ENCODE data around the gene ZMIZ1.
A peak's percentile ranks its signal among the peaks of the same experiment; 100 is the strongest.

Gene ZMIZ1

DNA sequence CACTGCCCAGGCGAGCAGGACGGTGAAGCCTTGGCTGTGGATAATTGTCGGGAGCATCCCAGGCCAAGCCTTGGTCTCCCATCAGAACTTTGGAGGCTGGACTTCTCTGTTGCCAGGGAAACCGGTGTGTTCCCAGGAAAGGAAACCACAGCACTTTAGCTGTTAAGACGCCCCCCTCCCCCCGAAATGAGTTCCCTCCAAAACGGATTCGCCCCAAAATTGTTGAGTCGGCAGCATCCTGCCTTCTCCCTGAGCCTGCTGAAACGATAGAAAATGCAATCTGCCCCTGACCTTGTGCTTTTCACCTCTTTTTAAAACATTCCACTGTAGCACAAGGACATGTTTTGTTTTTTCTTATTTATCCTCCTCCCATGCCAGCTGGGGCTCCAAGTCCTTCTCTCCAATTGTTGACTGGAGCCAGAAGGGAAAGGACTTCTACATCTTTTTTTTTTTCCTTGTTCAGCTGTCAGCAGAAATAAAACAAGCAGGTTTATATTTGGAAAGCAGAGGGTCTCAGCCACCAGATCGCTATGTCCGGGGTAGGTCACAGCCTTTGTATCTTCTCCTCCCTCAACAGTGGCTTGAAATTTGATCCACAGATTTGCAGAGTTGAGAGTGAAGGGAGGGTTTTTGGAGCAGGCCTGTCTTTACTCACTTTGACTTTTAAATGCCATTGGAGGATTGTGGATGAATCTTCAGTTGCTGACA is 116.5 kb downstream of the ZMIZ1 start:
- peak; percentile 53 for DNase-seq (ENCODE audit: low read depth, low spot score)

DNA sequence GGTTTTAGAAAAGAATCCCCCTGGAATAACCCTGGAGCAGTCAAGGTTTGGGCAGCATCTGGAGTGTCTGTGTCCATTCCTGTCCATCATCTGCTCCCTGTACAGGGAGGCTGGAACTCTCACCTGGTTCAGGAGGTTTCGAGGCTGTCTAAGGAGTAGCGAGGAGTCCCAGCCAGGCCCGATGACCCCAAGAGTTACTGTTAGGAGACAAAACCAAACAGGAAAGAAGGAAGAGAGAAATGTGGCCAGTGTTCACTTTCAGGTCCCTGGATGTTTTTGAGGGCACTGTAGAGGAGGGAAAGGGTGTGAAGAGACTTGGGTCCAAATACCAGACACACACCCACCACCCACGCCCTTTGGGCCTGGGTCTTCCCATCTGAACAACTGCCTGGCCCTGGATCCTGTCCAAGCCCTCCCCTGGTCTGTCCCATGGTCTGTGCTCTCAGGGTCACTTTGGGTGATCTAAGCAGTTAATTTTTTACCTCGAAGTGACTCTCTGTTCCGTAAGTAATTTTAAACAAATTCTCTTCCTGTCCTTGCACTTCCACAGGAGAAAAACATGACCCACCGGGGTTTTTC is 117.1 kb downstream of the ZMIZ1 start:
- no peak for DNase-seq (ENCODE audit: low read depth, low spot score)

DNA sequence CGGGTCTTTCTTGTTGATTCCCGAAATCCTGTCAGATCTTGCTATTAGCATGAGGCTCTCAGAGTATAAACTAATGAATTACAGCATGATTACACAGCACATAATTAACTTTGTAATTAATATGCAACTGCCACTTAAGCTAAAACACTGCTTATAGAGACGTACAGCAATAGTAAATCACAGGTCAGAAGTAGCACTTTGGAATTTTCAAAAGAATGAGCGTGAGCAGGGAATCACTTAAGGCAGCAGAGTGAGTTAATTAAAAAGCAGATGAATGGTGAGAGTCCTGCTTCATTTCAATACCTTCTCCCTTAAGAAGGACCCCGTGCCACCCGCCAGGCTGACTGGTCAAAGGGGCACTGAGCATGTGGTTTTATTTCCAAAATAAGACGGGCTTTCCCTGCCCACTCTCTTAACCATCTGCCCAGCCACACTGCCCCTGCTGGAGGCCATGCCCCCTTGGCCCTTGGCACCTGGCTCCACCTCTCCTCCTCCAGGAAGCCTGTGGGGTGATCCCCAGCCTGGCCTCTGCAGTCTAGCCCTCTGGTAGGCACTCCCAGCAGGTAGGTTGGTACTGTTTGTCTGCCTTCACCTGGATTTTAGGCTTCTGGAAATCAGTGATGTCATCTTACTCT is 117.8 kb downstream of the ZMIZ1 start:
- DNase-seq (ENCODE audit: low read depth, low spot score) = no peak

DNA sequence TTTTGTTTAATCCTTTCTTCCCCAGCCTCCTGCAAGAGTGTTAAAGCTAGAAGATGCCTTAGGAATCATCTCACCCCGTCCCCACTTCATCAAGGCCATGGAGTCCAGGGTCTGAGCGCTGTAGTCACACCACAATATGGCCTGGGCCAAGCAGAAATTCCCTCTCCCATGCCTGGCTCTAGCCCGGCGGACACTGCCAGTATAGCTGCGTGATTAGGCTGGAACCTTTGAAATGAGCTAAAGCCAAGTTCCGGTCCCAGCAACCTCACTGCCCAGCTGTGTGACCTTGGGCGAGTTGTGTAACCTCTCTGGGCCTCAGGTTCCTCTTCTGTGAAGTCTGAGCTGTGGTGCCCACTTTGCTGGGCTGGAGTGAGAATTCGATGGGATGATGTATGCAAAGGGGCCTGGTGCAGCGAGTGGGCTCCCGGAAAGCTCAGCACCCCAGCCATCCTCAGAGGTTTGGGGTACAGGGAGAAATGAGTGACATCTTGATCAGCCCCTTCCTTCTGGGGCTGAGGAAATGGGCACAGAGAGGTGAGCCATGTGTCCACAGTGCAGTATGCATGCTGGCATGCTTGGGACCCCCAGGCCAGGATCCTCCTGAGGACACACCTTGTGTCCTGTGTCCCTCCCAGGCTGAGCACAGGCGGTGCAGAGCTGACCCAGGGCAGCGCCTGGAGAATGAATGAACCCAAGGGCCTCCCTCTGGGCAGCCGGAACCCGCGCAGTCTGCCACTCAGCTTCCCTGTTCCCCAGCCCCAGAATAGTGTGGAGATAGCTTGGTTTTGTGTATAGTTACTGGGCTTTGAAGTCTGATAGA is 118.6 kb downstream of the ZMIZ1 start:
- no peak for DNase-seq (ENCODE audit: low read depth, low spot score)

DNA sequence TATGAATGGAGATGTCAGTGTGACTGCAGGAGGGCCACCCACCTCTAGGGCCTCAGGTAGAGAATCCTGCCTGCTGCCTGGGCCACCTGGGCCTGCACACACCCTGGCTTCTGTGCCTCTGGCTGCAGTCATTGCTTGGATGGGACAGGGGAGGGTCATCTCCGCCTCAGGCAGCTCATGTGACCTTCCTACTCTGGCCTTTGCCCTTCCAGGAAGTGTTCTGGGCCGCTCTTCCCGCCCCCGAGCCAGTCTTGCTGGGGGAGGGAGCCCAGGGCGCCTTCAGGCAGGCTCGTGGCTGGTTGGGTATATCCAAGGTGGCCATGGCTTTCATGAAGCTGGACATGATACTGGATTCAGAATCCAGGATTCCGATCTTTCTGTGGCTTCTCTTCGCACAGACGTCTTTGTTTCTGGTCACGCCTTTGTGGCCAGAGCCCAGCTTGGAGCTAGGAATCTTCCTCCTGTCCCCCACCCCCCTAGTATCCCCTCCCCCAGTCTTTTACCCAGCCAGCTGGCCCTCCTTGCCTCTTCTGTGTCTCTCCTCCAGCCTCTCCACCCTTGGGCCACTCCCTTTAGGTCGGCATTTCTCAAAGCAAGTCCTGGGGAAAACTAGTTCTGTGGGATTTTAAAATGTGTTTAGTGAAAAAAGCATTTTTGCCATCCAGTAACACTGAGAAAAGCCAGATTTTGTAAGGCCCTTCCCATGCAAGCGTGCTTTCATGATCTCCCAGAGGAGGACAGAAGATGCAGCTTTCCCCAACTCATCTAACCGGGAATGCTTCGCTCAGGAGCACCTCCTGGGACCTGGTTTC is 119.6 kb downstream of the ZMIZ1 start:
- DNase-seq (ENCODE audit: low read depth, low spot score) = no peak

GRCh38 chr10:79189181-79189580 is 120.4 kb downstream of the ZMIZ1 start:
- DNase-seq (ENCODE audit: low read depth, low spot score) = no peak

GRCh38 chr10:79189853-79190435 is 121.2 kb downstream of the ZMIZ1 start:
- DNase-seq (ENCODE audit: low read depth, low spot score) = peak; percentile 72

- no peak for DNase-seq (ENCODE audit: low read depth, low spot score)
Observed at GRCh38 chr10:79190740-79191261, 122.0 kb downstream of the ZMIZ1 start.

GRCh38 chr10:79191951-79192676 is 123.3 kb downstream of the ZMIZ1 start:
- DNase-seq (ENCODE audit: low read depth, low spot score) = no peak

DNA sequence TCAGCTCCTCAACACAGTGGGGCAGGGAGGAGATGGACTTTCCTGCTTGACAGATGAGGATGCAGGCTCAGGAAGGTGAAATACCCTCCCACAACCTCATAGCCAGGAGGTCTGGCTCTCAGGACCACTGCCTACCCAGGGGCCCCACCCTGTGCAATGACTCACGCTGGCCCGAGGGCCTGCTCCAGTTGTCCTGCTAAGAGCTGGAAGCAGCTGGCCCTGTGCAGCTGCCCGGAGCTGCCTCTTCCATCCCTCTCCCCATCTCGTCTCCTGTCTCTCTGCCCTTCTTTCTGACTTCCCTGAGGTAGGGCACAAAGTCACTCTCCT is 123.9 kb downstream of the ZMIZ1 start:
- DNase-seq (ENCODE audit: low read depth, low spot score) = peak; percentile 57

DNA sequence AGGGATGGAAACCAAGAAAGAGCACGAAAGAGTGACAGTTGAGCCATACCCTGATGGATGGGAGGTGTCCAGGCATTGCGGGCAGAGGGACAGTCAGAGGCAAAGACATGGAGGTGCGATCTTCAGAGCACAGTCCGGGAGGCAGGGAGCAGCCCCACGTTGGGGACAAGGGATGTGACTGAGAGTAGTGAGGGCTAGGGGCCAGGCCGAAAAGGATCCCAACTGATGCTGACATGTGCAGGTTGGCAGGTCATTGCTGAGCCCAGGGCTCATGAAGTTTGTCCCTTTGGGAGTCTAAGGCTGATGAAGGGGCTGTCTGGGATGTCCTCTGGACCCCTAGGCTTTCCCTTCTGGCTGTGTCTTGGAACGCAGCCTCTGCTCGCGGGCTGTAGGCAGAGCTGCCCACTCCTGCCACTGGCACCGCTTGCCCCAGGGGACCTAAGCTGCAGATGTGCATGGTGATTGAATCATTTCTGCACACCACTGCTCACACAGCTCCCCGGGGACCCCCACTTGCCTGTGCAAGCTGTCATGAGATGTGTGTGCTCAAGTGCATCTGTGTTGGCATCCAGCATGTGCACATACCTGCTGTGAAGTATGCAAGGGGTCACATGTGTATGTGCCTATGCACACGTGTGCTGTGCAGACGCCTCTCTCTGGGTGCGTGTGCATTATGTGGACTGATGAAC is 125.1 kb downstream of the ZMIZ1 start:
- DNase-seq (ENCODE audit: low read depth, low spot score) = no peak

DNA sequence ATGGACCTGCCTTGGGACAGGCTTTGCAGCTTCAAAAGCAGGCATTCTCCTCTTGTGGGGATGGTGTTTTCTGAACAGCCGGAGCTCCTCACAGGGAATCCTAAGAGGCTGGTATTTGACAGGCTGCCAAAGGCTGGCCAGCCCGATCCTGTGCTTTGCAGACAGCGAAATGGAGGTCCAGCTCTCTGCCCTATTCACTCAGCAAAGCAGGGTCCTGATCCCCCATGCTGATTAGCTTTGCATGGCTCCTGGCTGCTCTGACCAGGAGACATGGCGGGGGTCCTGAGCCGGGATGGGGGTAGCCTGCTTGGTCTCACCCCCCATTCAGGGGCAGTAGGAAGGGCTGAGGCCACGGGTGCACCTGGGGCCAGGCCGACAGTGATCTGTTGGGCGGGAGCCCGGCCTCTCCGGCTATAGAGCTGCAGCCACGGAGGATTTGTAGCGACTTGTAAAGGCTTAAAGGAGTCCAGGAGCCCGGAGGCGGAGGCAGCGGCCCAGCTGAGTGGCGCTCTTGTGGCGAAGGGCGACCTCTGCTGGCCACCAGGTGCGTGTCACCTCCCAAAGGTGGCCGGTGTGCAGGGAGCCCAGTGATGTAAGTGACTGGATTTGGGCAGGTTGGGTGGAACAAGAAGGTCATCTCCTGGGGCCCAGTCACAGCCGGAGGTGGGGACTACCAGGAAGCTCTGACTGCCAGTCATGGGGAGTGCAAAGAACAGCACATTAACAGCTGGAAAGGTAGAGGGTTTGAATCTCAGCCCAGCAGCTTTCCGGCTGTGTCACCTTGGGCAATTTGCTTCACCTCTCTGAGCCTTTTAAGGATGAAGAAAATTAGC is 126.5 kb downstream of the ZMIZ1 start:
- DNase-seq (ENCODE audit: low read depth, low spot score) = peak; percentile 93

DNA sequence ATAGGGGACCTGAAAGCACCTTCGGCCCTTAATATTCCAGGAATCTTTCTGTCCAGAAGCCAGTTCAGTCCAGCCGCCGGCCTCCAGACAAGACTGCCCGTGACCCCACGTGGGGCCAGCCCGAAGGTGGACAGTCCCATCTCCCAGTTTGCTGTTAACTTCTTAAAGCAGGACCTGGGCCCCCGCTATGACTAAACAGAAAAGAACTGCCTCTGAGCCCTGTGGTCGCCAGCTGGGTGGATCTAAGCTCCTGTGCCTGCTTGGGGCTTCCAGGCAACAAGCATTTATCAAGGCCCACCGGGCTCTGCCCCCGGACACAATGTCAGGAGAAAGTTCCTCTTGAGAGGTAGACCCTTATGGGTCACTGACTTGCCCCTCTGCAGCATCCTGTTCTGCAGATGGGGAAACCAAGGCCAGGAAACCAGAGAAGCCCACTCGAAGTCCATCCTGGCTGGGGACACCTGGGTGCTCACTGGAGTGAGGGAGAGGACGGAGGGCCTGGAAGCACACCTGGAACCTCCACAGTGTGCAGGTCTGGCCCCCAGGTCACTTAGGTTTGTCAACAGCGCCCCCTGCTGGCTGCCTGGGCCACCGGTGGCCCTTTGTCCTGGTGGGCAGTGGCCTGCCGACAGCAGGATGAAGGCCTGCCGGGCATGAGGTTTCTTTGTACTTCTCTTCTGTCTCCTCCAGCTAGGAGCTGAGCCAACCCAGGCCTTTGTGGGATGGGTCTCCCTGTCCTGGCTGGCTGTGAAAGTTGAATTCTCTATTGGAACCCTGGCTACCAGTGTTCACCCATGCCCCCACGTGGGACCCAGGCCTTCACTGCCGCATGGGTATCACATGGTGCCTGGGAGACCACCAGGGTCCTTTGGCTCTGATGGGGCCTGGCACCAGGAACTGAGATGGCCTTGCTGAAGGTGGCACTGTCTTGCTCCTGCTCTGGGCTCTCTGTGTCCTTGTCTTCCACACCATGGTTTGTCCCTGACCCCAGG is 128.0 kb downstream of the ZMIZ1 start:
- DNase-seq (ENCODE audit: low read depth, low spot score) = peak; percentile 83

DNA sequence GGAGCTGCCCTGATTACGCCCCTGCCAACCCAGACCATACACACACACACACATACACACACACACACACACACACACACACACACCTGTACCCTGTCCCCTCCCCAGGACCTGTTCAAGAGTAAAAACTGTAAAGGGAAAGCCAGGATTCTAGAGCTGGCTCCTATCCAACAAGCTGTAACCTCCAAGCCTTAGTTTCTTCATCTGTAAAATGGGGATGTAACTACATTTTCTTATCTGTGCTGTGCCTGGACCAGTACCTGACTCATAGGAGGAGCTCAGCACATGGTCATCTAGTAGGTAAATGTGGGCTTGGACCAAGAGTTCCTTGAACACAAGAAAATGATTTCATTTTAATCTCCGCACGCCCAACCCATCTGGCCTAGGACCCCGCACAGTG is 128.8 kb downstream of the ZMIZ1 start:
- DNase-seq (ENCODE audit: low read depth, low spot score) = no peak

- no peak for DNase-seq (ENCODE audit: low read depth, low spot score)
Observed at GRCh38 chr10:79200346-79200745, 131.6 kb downstream of the ZMIZ1 start.

GRCh38 chr10:79201706-79202105 is 132.9 kb downstream of the ZMIZ1 start:
- no peak for DNase-seq (ENCODE audit: low read depth, low spot score)

GRCh38 chr10:79202188-79203013 is 133.6 kb downstream of the ZMIZ1 start:
- peak; percentile 66 for DNase-seq (ENCODE audit: low read depth, low spot score)
